ENCODE results near the gene HERC6.

Gene HERC6

GRCh38 chr4:88350786-88351185, 27.9 kb upstream of the HERC6 start:
- no peak for TF ChIP-seq CTCF (IDR thresholded peaks at IDR 0.05; ENCODE audit: insufficient read depth, low read length, missing control alignments)
- POLR2A ChIA-PET, result no interaction called here
- CTCF ChIA-PET, result interaction anchor here (3.4 kb wide), 1 partner anchor 18 kb away, joined by 24 read pairs; no protein-coding TSS in a partner anchor
- no peak for DNase-seq (ENCODE audit: low read depth, low spot score)
- H3K4me3 ChIP-seq (ENCODE audit: low read depth, low read length), result no peak overlapping the region

GRCh38 chr4:88352062-88352740, 26.5 kb upstream of the HERC6 start:
- CTCF ChIA-PET, result interaction anchor here (1.0 to 3.4 kb wide), 4 partner anchors 9 to 133 kb away, joined by 3 to 24 read pairs (median 3); partner anchors contain the start of gene PPM1K
- POLR2A ChIA-PET, result interaction anchor here (1.4 kb wide), 1 partner anchor 11 kb away, joined by 3 read pairs; no protein-coding TSS in a partner anchor
- peak; percentile 41 for DNase-seq (ENCODE audit: low read depth, low spot score)
- no peak overlapping the region for H3K4me3 ChIP-seq (ENCODE audit: low read depth, low read length)
- no peak for TF ChIP-seq CTCF (IDR thresholded peaks at IDR 0.05; ENCODE audit: insufficient read depth, low read length, missing control alignments)

DNA sequence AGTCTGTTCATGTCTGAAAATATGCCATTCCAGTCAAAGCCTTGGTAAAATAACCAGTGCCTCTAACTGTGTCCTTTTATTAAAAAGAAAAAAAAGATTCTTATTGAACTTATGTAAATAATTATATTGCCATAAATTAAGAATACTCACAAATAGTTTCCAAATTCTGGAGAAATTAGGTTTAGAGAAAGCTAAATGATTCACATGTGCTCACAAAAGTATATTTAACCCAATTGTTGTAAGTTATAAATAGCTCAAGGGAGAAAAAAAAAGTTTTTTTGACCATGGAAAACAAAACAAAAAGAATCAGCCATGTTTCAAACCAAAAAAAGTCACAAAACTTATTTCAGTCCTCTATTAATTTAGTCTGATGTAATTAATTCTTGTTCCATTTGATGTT, 25.3 kb upstream of the HERC6 start:
- no peak for TF ChIP-seq CTCF (IDR thresholded peaks at IDR 0.05; ENCODE audit: insufficient read depth, low read length, missing control alignments)
- ChIA-PET CTCF (interaction anchor here (3.4 kb wide), 1 partner anchor 15 kb away, joined by 24 read pairs; no protein-coding TSS in a partner anchor), POLR2A (no interaction called here)
- no peak for DNase-seq (ENCODE audit: low read depth, low spot score)
- H3K4me3 ChIP-seq (ENCODE audit: low read depth, low read length), result no peak overlapping the region

GRCh38 chr4:88356771-88357170, 21.9 kb upstream of the HERC6 start:
- CTCF ChIA-PET, result no interaction called here
- TF ChIP-seq CTCF (IDR thresholded peaks at IDR 0.05; ENCODE audit: insufficient read depth, low read length, missing control alignments), result no peak
- no peak overlapping the region for H3K4me3 ChIP-seq (ENCODE audit: low read depth, low read length)
- no peak for DNase-seq (ENCODE audit: low read depth, low spot score)
- POLR2A ChIA-PET, result no interaction called here

- TF ChIP-seq CTCF (IDR thresholded peaks at IDR 0.05; ENCODE audit: insufficient read depth, low read length, missing control alignments), result no peak
- ChIA-PET CTCF (interaction anchor here (2.3 kb wide), 1 partner anchor 12 kb away, joined by 5 read pairs; no protein-coding TSS in a partner anchor), POLR2A (no interaction called here)
- no peak overlapping the region for H3K4me3 ChIP-seq (ENCODE audit: low read depth, low read length)
- no peak for DNase-seq (ENCODE audit: low read depth, low spot score)
Observed at GRCh38 chr4:88357262-88357661, 21.4 kb upstream of the HERC6 start.

GRCh38 chr4:88359558-88359957, 19.1 kb upstream of the HERC6 start:
- CTCF ChIA-PET, result interaction anchor here (2.3 kb wide), 1 partner anchor 10 kb away, joined by 5 read pairs; no protein-coding TSS in a partner anchor
- no peak for TF ChIP-seq CTCF (IDR thresholded peaks at IDR 0.05; ENCODE audit: insufficient read depth, low read length, missing control alignments)
- POLR2A ChIA-PET, result no interaction called here
- H3K4me3 ChIP-seq (ENCODE audit: low read depth, low read length), result no peak overlapping the region
- no peak for DNase-seq (ENCODE audit: low read depth, low spot score)

All from AG04449 (cell line).